MM.1S (cell line): ENCODE data around the gene TGFB2.

Experiments used
- DNase-seq: peaks from one replicate; pipeline ENCODE4 v3.0.0-alpha.2; 2015
- H2AFZ ChIP-seq: fragments of 300-600 bp; sonication (generic); 2 replicates; pipeline ENCODE4 v1.6.0; 2016; ENCODE audit warnings: antibody characterized with exemption, low read length
- H3F3A ChIP-seq: fragments of 300-600 bp; sonication (generic); 2 replicates; pipeline ENCODE4 v1.6.1; 2016; ENCODE audit warnings: mild to moderate bottlenecking, antibody characterized with exemption, low read length, moderate library complexity, mixed read lengths; ENCODE audit not compliant: insufficient read depth
- H3K27ac ChIP-seq: fragments of 300-600 bp; sonication (generic); 2 replicates; pipeline ENCODE4 v1.5.1; 2016; ENCODE audit warnings: mild to moderate bottlenecking, low read length
- H3K27me3 ChIP-seq: fragments of 300-600 bp; sonication (generic); replicated peaks from 2 replicates; pipeline ENCODE4 v1.6.0; 2016; ENCODE audit warnings: low read length; ENCODE audit not compliant: insufficient read depth
- H3K36me3 ChIP-seq: fragments of 300-600 bp; sonication (generic); replicated peaks from 2 replicates; pipeline ENCODE4 v1.6.1; 2016; ENCODE audit warnings: mild to moderate bottlenecking, low read length, mixed read lengths; ENCODE audit not compliant: insufficient read depth
- H3K4me1 ChIP-seq: fragments of 300-600 bp; sonication (generic); 2 replicates; pipeline ENCODE4 v1.6.1; 2016; ENCODE audit warnings: low read length, mixed read lengths
- H3K4me2 ChIP-seq: fragments of 300-600 bp; sonication (generic); 2 replicates; pipeline ENCODE4 v1.6.0; 2016; ENCODE audit warnings: low read depth, low read length
- H3K4me3 ChIP-seq: fragments of 300-600 bp; sonication (generic); 2 replicates; pipeline ENCODE4 v1.5.1; 2016; ENCODE audit warnings: low read length, mixed read lengths
- H3K79me2 ChIP-seq: fragments of 300-600 bp; sonication (generic); 2 replicates; pipeline ENCODE4 v1.6.1; 2016; ENCODE audit warnings: mixed run types, low read length, mixed read lengths
- H3K9ac ChIP-seq: fragments of 300-600 bp; sonication (generic); 2 replicates; pipeline ENCODE4 v1.6.1; 2016; ENCODE audit warnings: low read length, mixed read lengths
- H3K9me2 ChIP-seq: fragments of 300-600 bp; sonication (generic); replicated peaks from 2 replicates; pipeline ENCODE4 v1.6.1; 2016; ENCODE audit warnings: mild to moderate bottlenecking, low read length, mixed read lengths; ENCODE audit not compliant: insufficient read depth
- H3K9me3 ChIP-seq: fragments of 300-600 bp; sonication (generic); replicated peaks from 2 replicates; pipeline ENCODE4 v1.6.1; 2016; ENCODE audit warnings: mild to moderate bottlenecking, low read length, mixed read lengths; ENCODE audit not compliant: insufficient read depth
- H4K20me1 ChIP-seq: fragments of 300-600 bp; sonication (generic); 2 replicates; pipeline ENCODE4 v1.6.1; 2016; ENCODE audit warnings: mild to moderate bottlenecking, low read length, moderate library complexity, mixed read lengths; ENCODE audit not compliant: insufficient read depth
- CTCF ChIP-seq: fragments of 300-600 bp; sonication (generic); IDR thresholded peaks from 2 replicates; pipeline ENCODE4 v1.5.1; 2016; ENCODE audit warnings: antibody characterized with exemption, low read length, mixed read lengths
- EZH2 ChIP-seq: fragments of 300-600 bp; sonication (generic); optimal IDR thresholded peaks from 2 replicates; pipeline ENCODE3; 2017; ENCODE audit warnings: low read depth, mild to moderate bottlenecking, antibody characterized with exemption, low read length, mixed read lengths
- EZH2phosphoT487 ChIP-seq: fragments of 300-600 bp; sonication (generic); IDR thresholded peaks from 2 replicates; pipeline ENCODE4 v1.6.1; 2018; ENCODE audit warnings: antibody characterized with exemption, low read length

Gene TGFB2

GRCh38 chr1:218351391-218352074, 6.4 kb downstream of the TGFB2 start:
- Histone ChIP-seq H3K27ac (no peak overlapping the region), H3F3A (0 out of 2 replicates have a peak, but pooled peaks cover 4% of the 10 kb centered on the region), H3K4me2 (peak overlapping the region; percentile 40; the same call in 1 of the 2 replicates), H4K20me1 (no peaks in the 10 kb centered on the region), H3K79me2 (no peaks in the 10 kb centered on the region), H3K4me1 (0 out of 2 replicates have a peak, but pooled peaks cover 3% of the 10 kb centered on the region), H3K27me3 (peaks cover 6% of the 10 kb centered on the region), H3K36me3 (no peaks in the 10 kb centered on the region), H3K9me3 (no peaks in the 10 kb centered on the region), H3K9ac (peak overlapping the region; percentile 9; the same call in 1 of the 2 replicates), H3K4me3 (peak overlapping the region; percentile 42), H2AFZ (peak overlapping the region; percentile 57), H3K9me2 (no peaks in the 10 kb centered on the region)
- DNase-seq, result peak; percentile 35
- no peak for TF ChIP-seq EZH2
- no peak for TF ChIP-seq EZH2phosphoT487
- TF ChIP-seq CTCF, result peak; percentile 61

- H3K79me2 ChIP-seq, result no peaks in the 10 kb centered on the region
- no peaks in the 10 kb centered on the region for H3K36me3 ChIP-seq
Measured at GRCh38 chr1:218352075-218352438, 6.9 kb downstream of the TGFB2 start.

GRCh38 chr1:218353656-218354055, 8.5 kb downstream of the TGFB2 start:
- Histone ChIP-seq H3K4me1 (0 out of 2 replicates have a peak, but pooled peaks cover 3% of the 10 kb centered on the region), H3K4me2 (no peak overlapping the region), H3K9me3 (no peaks in the 10 kb centered on the region), H4K20me1 (no peaks in the 10 kb centered on the region), H3K79me2 (no peaks in the 10 kb centered on the region), H2AFZ (no peak overlapping the region), H3K36me3 (no peaks in the 10 kb centered on the region), H3K27me3 (no peaks in the 10 kb centered on the region), H3K9ac (no peak overlapping the region), H3F3A (no peaks in the 10 kb centered on the region), H3K4me3 (no peak overlapping the region), H3K9me2 (no peaks in the 10 kb centered on the region), H3K27ac (no peak overlapping the region)
- no peak for TF ChIP-seq CTCF
- no peak for TF ChIP-seq EZH2
- no peak for TF ChIP-seq EZH2phosphoT487
- DNase-seq, result no peak

More at GRCh38 chr1:218352075-218352438, 6.9 kb downstream of the TGFB2 start:
- peaks cover 2% of the 10 kb centered on the region; the same call in 1 of the 2 replicates for H3K27me3 ChIP-seq
- no peaks in the 10 kb centered on the region for H3K9me3 ChIP-seq
- H3K9me2 ChIP-seq, result no peaks in the 10 kb centered on the region
- H2AFZ ChIP-seq, result no peak overlapping the region
- 0 out of 2 replicates have a peak, but pooled peaks cover 3% of the 10 kb centered on the region for H3F3A ChIP-seq
- no peak overlapping the region for H3K4me2 ChIP-seq
- no peak overlapping the region for H3K9ac ChIP-seq
- no peak for TF ChIP-seq CTCF
- no peak for TF ChIP-seq EZH2
- no peak for TF ChIP-seq EZH2phosphoT487
- H3K27ac ChIP-seq, result no peak overlapping the region
- H3K4me3 ChIP-seq, result no peak overlapping the region
- no peak for DNase-seq
- no peaks in the 10 kb centered on the region for H4K20me1 ChIP-seq
- H3K4me1 ChIP-seq, result 0 out of 2 replicates have a peak, but pooled peaks cover 3% of the 10 kb centered on the region
